Measurements from ENCODE around the gene DNAJC15. TPM values are rescaled to one million over a fixed set of nuclear protein-coding genes. Genes with fewer than 3 reads are reported as not detected.

DNAJC15 gene
- polyA plus RNA-seq, 3 donors: 8.3 to 31.1 (median 22.0) TPM

GRCh38 chr13:43000676-43001075 lies 22.7 kb upstream of the DNAJC15 start:
- WGBS (ENCODE audit: insufficient coverage): no CpG with 5 or more reads among the region's 4 CpGs
- no peak overlapping the region for H3K9ac ChIP-seq (ENCODE audit: insufficient read depth, low read length, poor library complexity, severe bottlenecking)
- no peaks in the 10 kb centered on the region for H4K20me1 ChIP-seq (ENCODE audit: insufficient read depth, low read length)
- H3K36me3 ChIP-seq (replicated peaks in 1 of 2; ENCODE audit: control insufficient read depth in 1 of 2, insufficient read depth in 2 of 2, low read length in 2 of 2): no peaks in the 10 kb centered on the region
- H3K27ac Mint-ChIP-seq: peak overlapping the region in 1 of 7 donors; percentile 54
- H3K27me3 Mint-ChIP-seq (ENCODE audit: low read depth in 3 of 3): peaks cover 0 to 2% (median 1%) of the 10 kb centered on the region in 3 donors
- H3K4me3 ChIP-seq (replicated peaks in 1 of 3; ENCODE audit: low read depth in 2 of 3, low read length in 3 of 3): no peak overlapping the region
- peak in 1 of 3 donors; percentile 27 for DNase-seq
- no peak for TF ChIP-seq CTCF (IDR thresholded peaks at IDR 0.05)
- no peaks in the 10 kb centered on the region for H3K36me3 Mint-ChIP-seq
- H3K27ac ChIP-seq (ENCODE audit: low read depth in 1 of 2, low read length in 2 of 2): no peak overlapping the region
- H3K79me2 ChIP-seq (ENCODE audit: insufficient read depth, low read length): no peaks in the 10 kb centered on the region
- H3K4me3 Mint-ChIP-seq: peak overlapping the region in 1 of 2 donors; percentile 57
- peaks cover 0 to 8% (median 0%) of the 10 kb centered on the region in 7 donors for H3K9me3 Mint-ChIP-seq
- no peak overlapping the region for H3K4me2 ChIP-seq (replicated peaks; ENCODE audit: extremely low read depth, low read length, poor library complexity, severe bottlenecking)
- intact Hi-C loops (cut with micrococcal nuclease): no loop called here
- H3K4me1 Mint-ChIP-seq: peaks cover 20% of the 10 kb centered on the region
- H3K27me3 ChIP-seq (ENCODE audit: control insufficient read depth in 2 of 2, insufficient read depth in 2 of 2, low read length in 2 of 2): no peaks in the 10 kb centered on the region
- H3K4me1 ChIP-seq (ENCODE audit: control insufficient read depth in 1 of 2, insufficient read depth in 2 of 2, low read length in 2 of 2): peaks cover 2 to 12% of the 10 kb centered on the region in 2 donors
- H3K9me3 ChIP-seq (replicated peaks in 1 of 2; ENCODE audit: control insufficient read depth in 1 of 2, insufficient read depth in 1 of 2, low read length in 2 of 2): no peaks in the 10 kb centered on the region
- H2AFZ ChIP-seq (ENCODE audit: insufficient read depth, low read depth, low read length, poor library complexity, severe bottlenecking): peak overlapping the region; percentile 28

- Histone ChIP-seq H3K36me3 (replicated peaks in 1 of 2; ENCODE audit: control insufficient read depth in 1 of 2, insufficient read depth in 2 of 2, low read length in 2 of 2) (no peaks in the 10 kb centered on the region), H3K4me2 (replicated peaks; ENCODE audit: extremely low read depth, low read length, poor library complexity, severe bottlenecking) (no peak overlapping the region), H3K4me3 (replicated peaks in 1 of 3; ENCODE audit: low read depth in 2 of 3, low read length in 3 of 3) (no peak overlapping the region), H3K27me3 (ENCODE audit: control insufficient read depth in 2 of 2, insufficient read depth in 2 of 2, low read length in 2 of 2) (no peaks in the 10 kb centered on the region), H3K4me1 (ENCODE audit: control insufficient read depth in 1 of 2, insufficient read depth in 2 of 2, low read length in 2 of 2) (peaks cover 2 to 7% of the 10 kb centered on the region in 2 donors), H3K9me3 (replicated peaks in 1 of 2; ENCODE audit: control insufficient read depth in 1 of 2, insufficient read depth in 1 of 2, low read length in 2 of 2) (no peaks in the 10 kb centered on the region), H3K9ac (ENCODE audit: insufficient read depth, low read length, poor library complexity, severe bottlenecking) (no peak overlapping the region), H3K79me2 (ENCODE audit: insufficient read depth, low read length) (no peaks in the 10 kb centered on the region), H4K20me1 (ENCODE audit: insufficient read depth, low read length) (no peaks in the 10 kb centered on the region), H3K27ac (ENCODE audit: low read depth in 1 of 2, low read length in 2 of 2) (no peak overlapping the region), H2AFZ (ENCODE audit: insufficient read depth, low read depth, low read length, poor library complexity, severe bottlenecking) (no peak overlapping the region)
- DNase-seq: no peak
- no peak overlapping the region for H3K27ac Mint-ChIP-seq
- WGBS (ENCODE audit: insufficient coverage): no CpG with 5 or more reads among the region's 2 CpGs
- TF ChIP-seq CTCF (IDR thresholded peaks at IDR 0.05): no peak
- no peaks in the 10 kb centered on the region for H3K36me3 Mint-ChIP-seq
- H3K27me3 Mint-ChIP-seq (ENCODE audit: low read depth in 3 of 3): peaks cover 0 to 4% (median 2%) of the 10 kb centered on the region in 3 donors
- H3K4me1 Mint-ChIP-seq: peaks cover 7% of the 10 kb centered on the region
- H3K4me3 Mint-ChIP-seq: no peak overlapping the region
- intact Hi-C loops (cut with micrococcal nuclease): no loop called here
- H3K9me3 Mint-ChIP-seq: peaks cover 0 to 8% (median 0%) of the 10 kb centered on the region in 7 donors
These were observed 21.4 kb upstream of the DNAJC15 start for GRCh38 chr13:43002021-43002420.
